ENCODE results near the gene ATP8B1. TPM values are rescaled to one million over a fixed set of nuclear protein-coding genes. Genes with fewer than 3 reads are reported as not detected.

ATP8B1 gene
- total and polyA plus RNA-seq, 2 of the 4 experiments (the other 2 are of a cell fraction): 64.3 to 136 TPM

GRCh38 chr18:57698571-57699276 is 104.4 kb downstream of the ATP8B1 start:
- Histone ChIP-seq H4K8ac (ENCODE audit: low read depth in 2 of 2, low read length in 2 of 2) (no peak overlapping the region; a peak in 1 of 4 replicates), H3K4me2 (ENCODE audit: low read depth, low read length) (no peak overlapping the region), H2AK9ac (replicated peaks; ENCODE audit: low read depth, low read length, poor library complexity) (no peak overlapping the region), H3K27ac (ENCODE audit: insufficient read depth, low read length) (no peak overlapping the region), H3K36me3 (ENCODE audit: control insufficient read depth, insufficient read depth, low read length) (peaks cover 17% of the 10 kb centered on the region), H3K79me1 (ENCODE audit: low read depth in 1 of 2, low read length in 2 of 2) (peaks cover 28 to 72% of the 10 kb centered on the region in 2 experiments), H4K5ac (ENCODE audit: low read depth, low read length) (no peak overlapping the region), H3K4ac (ENCODE audit: low read depth, low read length) (peak overlapping the region; percentile 7; the same call in 1 of the 2 replicates), H3K27me3 (ENCODE audit: control insufficient read depth, insufficient read depth, low read length) (no peaks in the 10 kb centered on the region), H3K9me1 (ENCODE audit: insufficient read depth, low read length) (peaks cover 16% of the 10 kb centered on the region), H2BK20ac (ENCODE audit: low read depth, low read length) (no peak overlapping the region), H2BK15ac (ENCODE audit: low read depth, low read length) (no peak overlapping the region), H2AK5ac (ENCODE audit: low read depth, low read length) (no peak overlapping the region; the same call in 1 of the 2 replicates), H2BK120ac (ENCODE audit: low read depth, low read length) (no peak overlapping the region), H3K56ac (ENCODE audit: extremely low read depth, insufficient read depth, low read length) (no peak overlapping the region), H3K9ac (ENCODE audit: low read depth, low read length) (no peak overlapping the region), H4K20me1 (ENCODE audit: insufficient read depth, low read length) (peaks cover 4% of the 10 kb centered on the region), H4K91ac (ENCODE audit: insufficient read depth, low read depth, low read length) (no peak overlapping the region), H3K4me1 (ENCODE audit: control insufficient read depth, insufficient read depth, low read length) (peaks cover 5% of the 10 kb centered on the region; the same call in 1 of the 2 replicates), H2BK5ac (ENCODE audit: low read depth, low read length, poor library complexity, severe bottlenecking) (peak overlapping the region; percentile 1), H2AFZ (replicated peaks; ENCODE audit: low read length, poor library complexity) (no peak overlapping the region), H3K18ac (ENCODE audit: low read depth, low read length) (no peak overlapping the region), H3K23ac (ENCODE audit: low read depth, low read length) (no peak overlapping the region), H3K14ac (replicated peaks; ENCODE audit: low read depth, low read length) (no peak overlapping the region), H3K4me3 (ENCODE audit: insufficient read depth, low read depth, low read length) (no peak overlapping the region), H3K9me3 (ENCODE audit: control insufficient read depth, insufficient read depth, low read length) (no peaks in the 10 kb centered on the region)
- no peak for TF ChIP-seq NFE2L2 (IDR thresholded peaks at IDR 0.05; ENCODE audit: low read depth, low read length)
- TF ChIP-seq MXI1 (IDR thresholded peaks at IDR 0.05; ENCODE audit: borderline replicate concordance, low read depth, low read length): no peak
- WGBS, 2 experiments (ENCODE audit: extremely low coverage in 2 of 2, insufficient read length in 1 of 2): no CpG with 5 or more reads among the region's 7 CpGs
- in situ Hi-C loops (cut with MboI; ENCODE audit: low sequenced_read_pairs) (no loop called here), intact Hi-C loops (cut with micrococcal nuclease) (loop anchor here (10.0 kb wide), 1 partner anchor 106 kb away; the partner anchor contains the start of gene ATP8B1), dilution Hi-C loops (cut with HindIII; ENCODE audit: low sequenced_read_pairs, unreplicated experiment) (no loop called here)
- DNase-seq (peak; percentile 74), ATAC-seq (ENCODE audit: low read depth) (peak; percentile 54)
- BruUV-seq (replicated peaks): no TSS peak
- ChIA-PET POLR2A (ENCODE audit: unreplicated experiment) (no interaction called here), CTCF (no interaction called here)
